ENCODE data around the gene TMEM200A.

- TF ChIP-seq CTCF (IDR thresholded peaks at IDR 0.05) (no peak), EZH2 (IDR thresholded peaks at IDR 0.05; ENCODE audit: borderline replicate concordance, insufficient read depth, low read depth, low read length, poor library complexity, severe bottlenecking) (no peak)
Measured at GRCh38 chr6:130407032-130407431, 41.2 kb downstream of the TMEM200A start.
